ENCODE data around the gene TAS2R46.
"Not testable (repeated sequence)": the region's sequence is repeated elsewhere in the genome, so short reads cannot be mapped to it uniquely, and the experiment has no call there.

Gene TAS2R46, protein sequence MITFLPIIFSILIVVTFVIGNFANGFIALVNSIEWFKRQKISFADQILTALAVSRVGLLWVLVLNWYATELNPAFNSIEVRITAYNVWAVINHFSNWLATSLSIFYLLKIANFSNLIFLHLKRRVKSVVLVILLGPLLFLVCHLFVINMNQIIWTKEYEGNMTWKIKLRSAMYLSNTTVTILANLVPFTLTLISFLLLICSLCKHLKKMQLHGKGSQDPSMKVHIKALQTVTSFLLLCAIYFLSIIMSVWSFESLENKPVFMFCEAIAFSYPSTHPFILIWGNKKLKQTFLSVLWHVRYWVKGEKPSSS

DNA sequence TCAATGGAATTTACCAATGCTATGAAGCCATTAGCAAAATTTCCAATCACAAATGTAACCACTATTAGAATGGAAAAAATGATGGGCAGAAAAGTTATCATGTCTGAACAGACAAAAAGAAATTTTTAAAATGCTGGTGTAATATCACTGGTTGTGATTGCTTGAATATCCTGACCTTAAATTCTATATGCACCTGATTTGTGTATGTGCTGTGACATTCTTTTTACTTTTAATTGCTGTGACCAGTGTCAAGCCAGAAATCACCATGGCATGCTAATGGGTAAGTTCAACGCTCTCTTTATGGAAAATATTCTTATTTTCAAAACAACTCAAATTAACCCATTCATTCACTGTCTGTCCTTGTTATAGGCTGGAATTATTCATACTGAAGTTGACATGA is at the start of gene TAS2R46:
Gene TAS2R46, minus strand, starts transcription at position 101 of the 400 bp plus-strand sequence. Its CDS starts 0 bp downstream, at position 101.
- not testable (repeated sequence) for H3K4me3 ChIP-seq (ENCODE audit: low read length); DNase-seq (ENCODE audit: low read depth)

DNA sequence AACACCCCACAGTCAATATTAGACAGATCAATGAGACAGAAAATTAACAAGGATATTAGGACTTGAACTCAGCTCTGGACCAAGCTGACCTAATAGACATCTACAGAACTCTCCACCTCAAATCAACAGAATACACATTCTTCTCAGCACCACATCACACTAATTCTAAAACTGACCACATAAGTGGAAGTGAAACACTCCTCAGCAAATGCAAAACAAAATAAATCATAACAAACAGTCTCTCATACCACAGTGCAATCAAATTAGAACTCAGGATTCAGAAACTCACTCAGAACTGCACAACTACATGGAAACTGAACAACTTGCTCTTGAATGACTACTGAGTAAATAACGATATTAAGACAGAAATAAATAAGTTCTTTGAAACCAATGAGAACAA is 49.1 kb upstream of the TAS2R46 start:
- not testable (repeated sequence) for DNase-seq (ENCODE audit: low read depth); H3K4me3 ChIP-seq (ENCODE audit: low read length)

DNA sequence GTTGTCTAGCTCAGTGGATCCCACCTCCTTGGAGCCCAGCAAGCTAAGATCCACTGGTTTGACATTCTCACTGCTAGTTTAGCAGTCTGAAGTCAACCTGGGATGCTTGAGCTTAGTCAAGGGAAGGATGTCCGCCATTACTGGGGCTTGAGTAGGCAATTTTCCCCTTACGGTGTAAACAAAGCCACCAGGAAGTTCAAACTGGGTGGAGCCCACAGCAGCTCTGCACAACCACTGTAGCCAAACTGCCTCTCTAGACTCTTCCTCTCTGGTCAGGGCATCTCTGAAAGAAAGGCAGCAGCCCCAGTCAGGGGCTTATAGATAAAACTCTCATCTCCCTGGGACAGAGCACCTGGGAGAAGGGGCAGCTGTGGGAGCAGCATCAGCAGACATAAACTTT is 46.8 kb upstream of the TAS2R46 start:
- no peak for DNase-seq (ENCODE audit: low read depth)
- TF ChIP-seq, protein P1, sequence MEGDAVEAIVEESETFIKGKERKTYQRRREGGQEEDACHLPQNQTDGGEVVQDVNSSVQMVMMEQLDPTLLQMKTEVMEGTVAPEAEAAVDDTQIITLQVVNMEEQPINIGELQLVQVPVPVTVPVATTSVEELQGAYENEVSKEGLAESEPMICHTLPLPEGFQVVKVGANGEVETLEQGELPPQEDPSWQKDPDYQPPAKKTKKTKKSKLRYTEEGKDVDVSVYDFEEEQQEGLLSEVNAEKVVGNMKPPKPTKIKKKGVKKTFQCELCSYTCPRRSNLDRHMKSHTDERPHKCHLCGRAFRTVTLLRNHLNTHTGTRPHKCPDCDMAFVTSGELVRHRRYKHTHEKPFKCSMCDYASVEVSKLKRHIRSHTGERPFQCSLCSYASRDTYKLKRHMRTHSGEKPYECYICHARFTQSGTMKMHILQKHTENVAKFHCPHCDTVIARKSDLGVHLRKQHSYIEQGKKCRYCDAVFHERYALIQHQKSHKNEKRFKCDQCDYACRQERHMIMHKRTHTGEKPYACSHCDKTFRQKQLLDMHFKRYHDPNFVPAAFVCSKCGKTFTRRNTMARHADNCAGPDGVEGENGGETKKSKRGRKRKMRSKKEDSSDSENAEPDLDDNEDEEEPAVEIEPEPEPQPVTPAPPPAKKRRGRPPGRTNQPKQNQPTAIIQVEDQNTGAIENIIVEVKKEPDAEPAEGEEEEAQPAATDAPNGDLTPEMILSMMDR (conservative IDR thresholded peaks at IDR 0.05; ENCODE audit: low read length): no peak
- no peak overlapping the region for H3K4me3 ChIP-seq (ENCODE audit: low read length)

DNA sequence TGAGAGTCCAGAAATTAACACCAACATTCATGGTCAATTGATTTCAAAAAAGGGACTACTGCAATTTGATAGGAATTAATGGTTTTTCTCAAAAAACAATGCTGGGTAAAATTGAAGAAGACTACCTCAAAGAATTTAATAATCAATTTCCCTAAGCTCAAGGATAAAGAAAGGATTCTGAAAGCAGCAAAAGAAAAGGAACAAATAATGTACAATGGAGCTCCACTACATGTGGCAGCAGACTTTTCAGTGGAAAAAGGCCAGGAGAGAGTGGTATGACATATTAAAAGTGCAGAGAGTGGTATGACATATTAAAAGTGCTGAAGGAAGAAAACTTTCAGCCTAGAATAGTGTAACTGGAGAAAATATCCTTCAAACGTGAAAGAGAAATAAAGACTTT is 45.6 kb upstream of the TAS2R46 start:
- no peak overlapping the region for H3K4me3 ChIP-seq (ENCODE audit: low read length)
- TF ChIP-seq, protein P1 (conservative IDR thresholded peaks at IDR 0.05; ENCODE audit: low read length): no peak
- DNase-seq (ENCODE audit: low read depth): no peak

DNA sequence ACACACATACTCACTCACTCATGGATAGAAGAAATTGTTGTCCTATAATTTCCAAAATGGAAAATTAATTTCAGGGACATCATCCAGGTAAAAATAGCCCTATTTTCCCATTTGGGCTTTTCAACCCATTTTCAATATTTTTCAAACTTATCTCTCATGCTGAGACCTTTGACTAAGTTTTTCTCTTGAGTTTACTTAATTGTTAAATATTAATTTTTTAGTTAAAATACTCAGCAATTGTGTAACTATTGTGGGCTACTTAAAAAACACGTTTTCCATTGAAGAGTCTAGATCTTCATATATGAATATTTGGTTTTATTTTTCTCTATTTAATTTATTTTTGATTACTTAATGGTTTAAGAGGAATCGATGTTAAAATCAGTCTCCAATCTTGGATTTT is 44.2 kb upstream of the TAS2R46 start:
- TF ChIP-seq, protein P1 (conservative IDR thresholded peaks at IDR 0.05; ENCODE audit: low read length): no peak

DNA sequence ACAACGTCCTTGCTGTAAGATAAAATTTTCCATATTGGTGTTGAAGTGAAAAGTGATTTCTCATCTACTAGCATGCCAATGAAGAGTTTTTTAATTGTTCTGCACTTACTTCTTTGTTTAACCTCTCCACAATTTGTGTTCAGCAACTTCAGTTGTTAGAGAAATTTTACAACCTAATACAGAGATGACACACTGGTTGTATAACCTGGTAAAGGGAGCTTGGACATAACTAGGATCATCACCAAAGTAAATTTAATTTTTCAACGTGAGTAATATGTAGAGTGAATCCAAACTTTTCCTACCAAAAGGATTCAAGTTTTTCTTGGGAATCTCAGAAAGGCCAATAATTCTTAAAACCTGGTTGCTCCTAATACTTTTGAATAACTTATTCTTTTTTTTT is 43.5 kb upstream of the TAS2R46 start:
- TF ChIP-seq, protein P1 (conservative IDR thresholded peaks at IDR 0.05; ENCODE audit: low read length): no peak
- DNase-seq (ENCODE audit: low read depth): no peak
- H3K4me3 ChIP-seq (ENCODE audit: low read length): no peak overlapping the region

More for the DNA sequence above, 44.2 kb upstream of the TAS2R46 start:
- DNase-seq (ENCODE audit: low read depth): no peak
- H3K4me3 ChIP-seq (ENCODE audit: low read length): no peak overlapping the region

DNA sequence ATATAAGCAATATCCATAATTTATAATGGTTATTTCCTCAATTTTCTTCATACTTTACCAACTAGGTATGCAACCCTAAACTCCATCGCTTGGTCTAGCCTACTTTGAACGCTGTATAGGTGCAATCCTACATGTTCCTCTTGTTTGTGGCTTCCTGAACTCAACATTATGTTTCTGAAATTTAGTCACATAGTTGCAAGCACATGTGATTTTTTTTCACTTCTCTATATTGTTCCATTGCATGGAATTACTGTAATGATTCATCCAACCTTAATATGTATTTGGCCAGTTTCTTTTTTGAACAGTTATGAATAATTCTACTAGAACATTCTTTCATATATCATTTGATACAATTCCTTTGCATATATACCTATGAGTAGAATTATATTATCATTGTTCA is 32.8 kb upstream of the TAS2R46 start:
- DNase-seq (ENCODE audit: low read depth); H3K4me3 ChIP-seq (ENCODE audit: low read length): not testable (repeated sequence)

DNA sequence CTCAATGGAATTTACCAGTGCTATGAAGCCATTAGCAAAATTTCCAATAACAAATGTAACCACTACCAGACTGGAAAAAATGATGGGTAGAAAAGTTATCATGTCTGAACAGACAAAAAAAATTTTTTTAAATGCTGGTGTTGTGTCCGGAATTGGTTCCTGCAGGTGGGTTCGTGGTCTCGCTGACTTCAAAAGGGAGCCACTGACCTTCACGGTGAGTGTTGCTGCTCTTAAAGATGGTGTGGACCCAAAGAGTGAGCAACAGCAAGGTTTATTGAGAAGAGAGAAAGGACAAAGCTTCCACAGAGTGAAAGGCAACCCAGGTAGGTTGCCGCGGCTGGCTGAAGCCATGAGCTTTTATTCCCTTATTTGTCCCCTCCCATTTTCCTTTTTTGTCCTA is 30.0 kb upstream of the TAS2R46 start, which contains the start of gene TAS2R43:
Gene TAS2R43, minus strand, starts transcription at position 186 of the 400 bp plus-strand sequence. Its CDS starts 84 bp downstream, at position 102.
- H3K4me3 ChIP-seq (ENCODE audit: low read length): no peak within 1 kb of the TSS
- TF ChIP-seq, protein P1 (conservative IDR thresholded peaks at IDR 0.05; ENCODE audit: low read length): no peak
- no peak for DNase-seq (ENCODE audit: low read depth)

DNA sequence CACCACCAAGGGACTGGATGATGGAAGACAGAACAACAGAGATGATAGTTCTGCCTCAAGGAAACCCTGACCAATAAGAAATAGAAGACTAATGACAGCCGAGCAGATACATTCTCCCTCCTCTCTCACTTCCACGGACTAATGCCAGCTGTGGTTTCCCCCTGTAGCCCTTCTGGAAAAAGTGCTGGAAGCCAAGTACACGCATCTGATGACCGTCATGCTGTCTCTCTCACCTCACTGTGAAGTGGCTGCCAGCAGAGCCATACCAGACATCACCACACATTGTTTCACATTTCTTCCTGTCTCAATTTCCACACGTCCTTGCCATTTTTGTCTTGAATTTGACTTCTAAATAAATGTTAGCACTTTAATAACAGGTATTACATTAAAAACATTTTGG is 27.2 kb upstream of the TAS2R46 start:
- no peak for DNase-seq (ENCODE audit: low read depth)
- no peak overlapping the region for H3K4me3 ChIP-seq (ENCODE audit: low read length)
- TF ChIP-seq, protein P1 (conservative IDR thresholded peaks at IDR 0.05; ENCODE audit: low read length): no peak
